ENCODE measurements around the gene C1QTNF8.

DNA sequence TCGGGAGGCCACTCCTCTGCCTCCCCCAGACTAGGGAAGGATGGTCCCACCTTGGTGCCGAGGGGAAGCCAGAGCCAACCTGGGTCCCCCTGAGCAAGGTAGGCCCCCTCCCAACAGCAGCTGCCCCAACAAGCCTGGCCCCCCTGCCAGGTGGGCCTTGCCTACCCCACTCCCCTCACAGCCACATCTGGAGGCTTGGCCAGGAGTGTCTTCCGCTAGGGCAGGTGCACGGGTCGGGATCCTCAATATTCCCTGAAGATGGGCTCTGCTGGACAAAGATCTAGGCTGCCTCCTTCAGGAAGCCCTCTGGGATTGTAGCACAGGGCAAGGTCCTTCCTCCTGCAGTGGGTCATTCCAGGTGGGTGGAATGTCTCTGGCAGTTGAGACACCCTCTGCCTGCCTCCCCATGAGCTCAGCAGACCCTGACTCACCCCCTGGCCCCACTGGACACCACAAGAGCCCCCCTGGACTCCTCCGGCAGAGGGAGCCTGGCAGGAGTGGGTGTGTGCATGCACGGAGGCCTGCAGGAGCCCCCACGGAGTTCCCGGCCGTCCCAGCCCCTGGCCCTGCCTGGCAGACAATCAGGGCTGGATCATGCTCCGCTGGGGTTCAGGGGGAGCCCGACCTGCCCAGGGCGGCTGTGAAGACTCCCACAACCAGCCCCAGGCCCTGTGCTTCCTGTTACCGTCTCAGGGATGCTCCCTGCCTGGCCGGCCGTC is 435 bp downstream of the C1QTNF8 start:
- TF ChIP-seq, protein P1, sequence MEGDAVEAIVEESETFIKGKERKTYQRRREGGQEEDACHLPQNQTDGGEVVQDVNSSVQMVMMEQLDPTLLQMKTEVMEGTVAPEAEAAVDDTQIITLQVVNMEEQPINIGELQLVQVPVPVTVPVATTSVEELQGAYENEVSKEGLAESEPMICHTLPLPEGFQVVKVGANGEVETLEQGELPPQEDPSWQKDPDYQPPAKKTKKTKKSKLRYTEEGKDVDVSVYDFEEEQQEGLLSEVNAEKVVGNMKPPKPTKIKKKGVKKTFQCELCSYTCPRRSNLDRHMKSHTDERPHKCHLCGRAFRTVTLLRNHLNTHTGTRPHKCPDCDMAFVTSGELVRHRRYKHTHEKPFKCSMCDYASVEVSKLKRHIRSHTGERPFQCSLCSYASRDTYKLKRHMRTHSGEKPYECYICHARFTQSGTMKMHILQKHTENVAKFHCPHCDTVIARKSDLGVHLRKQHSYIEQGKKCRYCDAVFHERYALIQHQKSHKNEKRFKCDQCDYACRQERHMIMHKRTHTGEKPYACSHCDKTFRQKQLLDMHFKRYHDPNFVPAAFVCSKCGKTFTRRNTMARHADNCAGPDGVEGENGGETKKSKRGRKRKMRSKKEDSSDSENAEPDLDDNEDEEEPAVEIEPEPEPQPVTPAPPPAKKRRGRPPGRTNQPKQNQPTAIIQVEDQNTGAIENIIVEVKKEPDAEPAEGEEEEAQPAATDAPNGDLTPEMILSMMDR (IDR thresholded peaks at IDR 0.05), result peak; percentile 20; the same call in 1 of the 2 replicates
- no peak for TF ChIP-seq REST (IDR thresholded peaks at IDR 0.05; ENCODE audit: insufficient read depth in 1 of 2, low read depth in 2 of 2, low read length in 1 of 2)
- no peak for TF ChIP-seq POLR2AphosphoS5 (IDR thresholded peaks at IDR 0.05; ENCODE audit: low read depth, low read length)
